ENCODE data around the gene ERBB3. TPM values are rescaled to one million over a fixed set of nuclear protein-coding genes. Genes with fewer than 3 reads are reported as not detected.

ERBB3 gene
- polyA plus RNA-seq, 3 donors: 72.3 to 90.7 (median 82.9) TPM

- peak in 2 of 3 donors; percentile 52 to 68 for DNase-seq (ENCODE audit: low read depth in 3 of 3, low spot score in 2 of 3)
These were observed 838 bp upstream of the ERBB3 start for GRCh38 chr12:56078931-56079722.

- DNase-seq (ENCODE audit: low read depth in 3 of 3, low spot score in 2 of 3): no peak
These were observed 682 bp downstream of the ERBB3 start for GRCh38 chr12:56080556-56081138.

- DNase-seq (ENCODE audit: low read depth in 3 of 3, low spot score in 2 of 3): no peak
These were observed 1.7 kb downstream of the ERBB3 start for GRCh38 chr12:56081393-56082347.

GRCh38 chr12:56082382-56082781, 2.4 kb downstream of the ERBB3 start:
- no peak for DNase-seq (ENCODE audit: low read depth in 3 of 3, low spot score in 2 of 3)

- no peak for DNase-seq (ENCODE audit: low read depth in 3 of 3, low spot score in 2 of 3)
These were observed 3.0 kb downstream of the ERBB3 start for GRCh38 chr12:56082967-56083366.

- DNase-seq (ENCODE audit: low read depth in 3 of 3, low spot score in 2 of 3): no peak
These were observed 5.1 kb downstream of the ERBB3 start for GRCh38 chr12:56084958-56085543.

GRCh38 chr12:56086096-56086495, 6.1 kb downstream of the ERBB3 start:
- DNase-seq (ENCODE audit: low read depth in 3 of 3, low spot score in 2 of 3): no peak

- no peak for DNase-seq (ENCODE audit: low read depth in 3 of 3, low spot score in 2 of 3)
These were observed 6.6 kb downstream of the ERBB3 start for GRCh38 chr12:56086608-56087007.

GRCh38 chr12:56087220-56087619, 7.3 kb downstream of the ERBB3 start:
- DNase-seq (ENCODE audit: low read depth in 3 of 3, low spot score in 2 of 3): no peak

GRCh38 chr12:56097738-56098137, 17.8 kb downstream of the ERBB3 start:
- no peak for DNase-seq (ENCODE audit: low read depth in 3 of 3, low spot score in 2 of 3)

- DNase-seq (ENCODE audit: low read depth in 3 of 3, low spot score in 2 of 3): no peak
These were observed 18.6 kb downstream of the ERBB3 start for GRCh38 chr12:56098592-56098991.

GRCh38 chr12:56099787-56100186, 19.8 kb downstream of the ERBB3 start:
- no peak for DNase-seq (ENCODE audit: low read depth in 3 of 3, low spot score in 2 of 3)

- DNase-seq (ENCODE audit: low read depth in 3 of 3, low spot score in 2 of 3): no peak
These were observed 21.1 kb downstream of the ERBB3 start for GRCh38 chr12:56101045-56101444.

- DNase-seq (ENCODE audit: low read depth in 3 of 3, low spot score in 2 of 3): no peak
These were observed 22.7 kb downstream of the ERBB3 start for GRCh38 chr12:56102683-56103065.

GRCh38 chr12:56103066-56103711, 23.2 kb downstream of the ERBB3 start:
- DNase-seq (ENCODE audit: low read depth in 3 of 3, low spot score in 2 of 3): no peak

- DNase-seq (ENCODE audit: low read depth in 3 of 3, low spot score in 2 of 3): no peak
These were observed 23.8 kb downstream of the ERBB3 start for GRCh38 chr12:56103823-56104108.

GRCh38 chr12:56104109-56104814, 24.3 kb downstream of the ERBB3 start, which contains the start of gene PA2G4:
PA2G4 (plus strand) TSS chr12:56104559; CDS start chr12:56104738, 179 bp downstream.
- DNase-seq (ENCODE audit: low read depth in 3 of 3, low spot score in 2 of 3): peak; percentile 94 to 99 (median 97)

- no peak for DNase-seq (ENCODE audit: low read depth in 3 of 3, low spot score in 2 of 3)
These were observed 25.0 kb downstream of the ERBB3 start for GRCh38 chr12:56104815-56105608.

- DNase-seq (ENCODE audit: low read depth in 3 of 3, low spot score in 2 of 3): no peak
These were observed 25.6 kb downstream of the ERBB3 start for GRCh38 chr12:56105609-56105902.

Measured in right renal cortex interstitium (tissue), 3 donors.